GM21723 (cell line): ENCODE data around the gene CIZ1.

Source experiments
- ATAC-seq: cut with Tn5 transposase; IDR thresholded peaks from one replicate; pipeline ENCODE4 v1.9.1; 2021; ENCODE audit warnings: mild to moderate bottlenecking, moderate library complexity; ENCODE audit not compliant: unreplicated experiment

Gene CIZ1

DNA sequence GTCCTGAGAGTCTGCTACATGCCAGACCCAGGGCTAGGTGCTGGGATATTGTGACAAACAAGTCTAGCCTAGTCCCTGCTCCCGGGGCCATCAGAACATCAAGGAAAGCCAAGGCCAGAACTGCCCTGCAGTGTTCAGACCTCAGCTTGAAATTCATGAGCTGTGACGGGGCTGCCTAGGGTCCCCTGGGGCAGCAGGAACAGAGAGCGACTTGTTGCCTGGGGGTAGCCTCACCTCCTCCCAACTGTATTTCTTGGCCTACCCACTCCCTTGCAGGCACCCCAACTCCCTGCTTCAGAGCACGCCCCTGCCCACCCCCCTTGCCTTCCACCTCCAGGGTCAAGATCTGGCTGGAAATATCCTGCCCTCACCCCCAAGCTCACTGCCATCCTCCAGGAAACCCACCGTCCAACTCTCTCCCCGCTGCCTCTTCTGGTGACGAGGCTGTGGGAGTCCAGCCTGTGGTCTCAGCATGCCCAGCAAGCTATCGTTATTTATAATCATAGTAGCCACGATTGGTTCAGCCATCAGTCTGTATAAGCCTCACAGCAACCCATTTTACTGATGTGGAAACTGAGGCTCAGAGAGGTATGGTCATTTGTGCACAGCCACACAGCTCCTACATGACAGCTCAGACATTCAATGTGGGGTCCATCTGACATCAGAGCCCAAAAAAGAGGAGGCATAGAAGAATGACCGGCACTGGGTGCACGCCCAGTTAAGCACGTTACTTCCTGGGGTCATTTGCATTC, 22.6 kb upstream of the CIZ1 start:
- no peak for ATAC-seq

DNA sequence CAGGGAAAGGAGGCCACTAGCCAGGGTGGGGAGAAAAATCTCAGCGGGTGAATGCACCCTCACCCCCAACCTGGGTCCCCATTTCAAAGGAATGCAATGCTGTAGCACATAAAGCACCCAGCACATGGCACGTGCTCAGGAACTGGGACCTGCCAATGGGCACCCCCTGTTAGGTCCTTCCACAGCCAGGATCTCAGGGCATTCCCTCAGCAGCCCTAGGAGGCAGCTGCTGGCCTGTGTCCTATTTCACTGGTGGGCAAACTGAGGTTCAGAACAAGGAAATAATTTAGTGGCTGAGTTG, 20.6 kb upstream of the CIZ1 start:
- no peak for ATAC-seq

DNA sequence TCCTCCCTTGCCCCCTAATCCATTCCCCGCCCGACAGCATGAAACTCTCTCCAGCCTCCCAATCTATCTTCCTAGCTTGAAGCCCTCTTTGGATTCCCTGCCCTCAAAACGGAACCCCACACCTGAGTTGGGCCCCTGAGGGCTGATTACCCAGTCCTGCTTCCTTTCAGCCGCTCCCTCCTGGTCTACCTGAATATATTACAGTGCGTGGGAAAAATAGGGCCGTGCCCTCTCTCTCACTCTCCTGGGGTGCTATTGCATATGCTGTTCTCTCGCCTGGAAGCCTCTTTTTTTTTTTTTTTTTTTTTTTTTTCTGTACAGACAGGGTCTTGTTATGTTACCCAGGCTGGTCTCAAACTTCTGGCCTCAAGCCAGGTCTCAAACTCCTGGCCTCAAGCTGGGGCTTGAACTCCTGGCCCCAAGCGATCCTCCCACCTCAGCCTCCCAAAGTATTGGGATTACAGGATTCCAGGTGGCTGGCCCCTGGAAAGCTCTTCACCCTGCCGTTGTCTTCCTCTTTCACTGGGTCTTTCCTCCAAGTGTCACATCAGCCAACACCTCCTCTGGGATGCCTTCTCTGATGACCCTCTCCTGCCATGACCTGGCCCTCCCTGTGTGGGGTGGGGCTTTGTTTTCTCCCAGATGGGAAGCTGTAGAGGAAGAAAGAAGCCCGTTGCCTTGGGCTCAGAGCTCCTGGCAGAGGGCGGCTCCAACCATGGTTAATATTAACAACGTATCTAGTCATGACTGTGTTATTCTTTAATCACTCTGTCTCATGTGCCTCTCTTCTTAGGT, 20.0 kb upstream of the CIZ1 start:
- ATAC-seq = no peak

GRCh38 chr9:128208946-128209669, 17.7 kb upstream of the CIZ1 start:
- ATAC-seq = no peak

GRCh38 chr9:128208386-128208785, 17.0 kb upstream of the CIZ1 start:
- no peak for ATAC-seq

DNA sequence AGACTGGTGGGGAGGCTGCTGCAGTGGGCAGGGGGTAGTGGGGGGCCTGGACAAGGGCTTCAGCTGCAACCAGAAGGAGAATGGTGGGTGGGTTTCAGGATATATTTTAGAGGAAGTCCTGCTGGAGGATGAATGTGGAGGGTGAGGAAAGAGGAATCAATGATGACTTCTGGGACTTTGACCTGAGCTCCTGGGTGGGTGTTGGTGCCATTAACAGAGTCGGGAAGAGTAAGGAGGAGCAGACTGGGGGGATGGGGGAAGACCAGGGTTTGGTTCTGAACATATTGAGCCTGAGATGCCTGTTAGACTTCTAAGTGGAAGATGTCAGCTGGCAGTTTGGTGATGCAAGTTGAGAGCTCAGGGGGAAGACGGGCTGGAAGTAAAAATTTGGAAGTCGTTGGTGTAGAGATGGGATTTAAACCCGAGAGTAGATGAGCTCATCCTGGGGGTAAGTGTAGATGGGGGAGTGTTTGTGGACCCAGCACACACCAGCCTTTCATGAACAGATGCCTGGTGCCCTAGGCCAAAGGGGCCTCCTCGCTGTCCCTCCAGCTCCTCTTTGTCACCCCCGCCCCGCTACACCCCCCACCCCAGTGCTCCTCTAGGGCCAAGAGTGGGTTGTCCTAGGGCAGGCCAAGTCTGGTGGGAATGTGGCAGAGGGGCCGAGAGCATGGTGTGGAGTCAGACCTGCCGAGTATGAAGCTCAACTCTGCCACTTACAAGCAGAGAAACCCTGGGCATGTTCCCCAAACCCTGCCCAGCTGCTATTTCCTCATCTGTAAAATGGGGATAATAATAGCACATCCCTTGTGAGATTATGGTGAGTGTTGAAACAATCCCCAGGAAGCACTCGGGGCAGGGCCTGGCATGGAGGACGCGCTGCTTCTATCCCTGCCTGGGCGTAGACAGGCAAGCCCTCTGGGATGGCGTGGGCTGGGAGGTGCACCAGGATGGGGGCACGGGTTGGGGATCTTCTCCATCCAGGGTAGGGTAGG, 15.8 kb upstream of the CIZ1 start:
- ATAC-seq = no peak

- ATAC-seq = no peak
Observed at GRCh38 chr9:128206484-128206883, 15.1 kb upstream of the CIZ1 start.

DNA sequence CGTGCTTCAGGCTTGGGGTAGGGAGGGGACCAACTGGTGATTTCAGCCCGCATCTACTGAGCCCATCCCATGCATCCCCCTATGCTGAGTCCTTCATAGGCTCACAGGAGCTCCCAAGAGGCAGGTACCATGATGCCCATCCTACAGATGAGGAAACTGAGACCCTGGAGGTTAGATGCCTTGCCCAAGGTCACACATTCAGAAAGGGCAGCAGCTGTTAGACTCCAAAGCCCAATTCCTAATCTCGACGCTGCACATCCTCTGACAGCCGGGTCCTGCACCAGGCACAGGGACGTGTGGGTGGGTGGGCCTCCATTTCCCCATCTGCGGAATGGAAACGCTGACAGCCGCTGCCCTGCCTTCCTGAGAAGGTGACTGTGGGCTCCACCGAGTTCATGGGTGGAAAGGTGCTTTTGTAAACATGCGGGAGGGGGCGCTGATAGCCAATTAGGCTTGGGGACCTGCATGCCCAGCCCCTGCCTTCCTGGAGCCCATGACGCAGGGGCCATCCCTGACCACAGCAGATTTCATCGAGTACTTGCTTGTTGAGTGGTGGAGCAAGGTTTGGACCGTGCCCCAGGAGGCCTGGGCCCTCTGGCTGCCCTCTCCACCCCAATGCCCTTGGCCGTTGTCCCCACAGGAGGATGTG, 14.0 kb upstream of the CIZ1 start:
- no peak for ATAC-seq

DNA sequence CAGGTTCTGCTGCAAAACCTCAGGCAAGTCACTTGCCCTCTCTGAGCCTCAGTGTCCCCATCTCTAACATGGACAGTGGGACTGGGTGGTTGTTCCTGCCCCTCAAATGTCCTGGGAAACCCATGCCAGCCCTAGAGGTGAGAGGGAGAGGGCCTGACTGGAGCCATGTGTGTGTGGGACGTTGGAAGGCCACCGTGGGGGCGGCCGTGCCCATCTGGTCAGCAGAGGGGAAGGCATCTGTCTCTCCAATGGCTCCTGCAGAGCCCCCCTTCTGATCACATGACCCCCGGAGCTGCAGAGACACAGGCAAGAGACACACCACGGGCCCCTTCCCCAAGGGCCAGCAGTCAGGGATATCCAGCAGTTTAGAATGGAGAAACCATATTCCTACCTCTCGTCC, 13.5 kb upstream of the CIZ1 start:
- ATAC-seq = no peak

DNA sequence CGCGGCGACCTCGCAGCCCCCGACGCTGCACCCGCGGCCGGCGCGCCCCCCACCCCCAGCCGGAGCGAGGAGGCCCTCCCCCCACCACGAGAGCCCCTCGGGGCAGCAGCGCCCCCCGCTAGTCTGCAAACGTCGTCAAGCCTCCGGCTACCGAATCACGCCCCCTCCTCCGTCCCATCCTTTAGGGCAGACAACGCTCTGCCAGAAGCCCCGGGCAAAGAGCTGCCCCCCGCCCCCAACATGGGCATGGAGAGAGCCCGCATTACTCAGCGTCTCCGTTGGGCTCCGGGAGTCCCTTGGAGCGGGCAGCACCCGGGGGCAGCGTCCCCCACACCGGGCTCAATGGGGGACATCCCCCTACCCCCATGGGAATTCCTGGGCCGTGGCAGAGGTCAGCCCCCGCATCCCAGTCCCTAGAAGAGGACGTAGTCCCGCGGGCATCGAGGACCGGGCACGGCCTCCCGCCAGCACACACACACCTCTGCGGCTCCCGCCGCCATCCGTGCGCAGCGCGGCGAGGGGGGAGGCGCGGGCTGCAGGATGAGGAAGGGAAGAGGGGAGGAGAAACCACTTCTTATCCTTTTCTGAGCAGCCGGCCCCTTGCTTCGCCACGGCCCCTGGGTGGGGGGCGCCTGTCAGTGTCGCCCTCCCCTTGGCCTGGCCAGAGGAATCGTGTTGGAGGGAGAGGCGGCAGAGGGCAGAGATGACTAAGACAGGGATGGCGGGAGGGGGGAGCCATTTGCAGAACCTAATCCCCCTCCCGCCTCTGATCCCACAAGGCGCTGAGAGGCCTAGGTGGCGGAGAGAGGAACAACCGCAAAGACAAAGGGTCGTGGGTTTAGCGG, 12.6 kb upstream of the CIZ1 start:
- ATAC-seq = no peak

DNA sequence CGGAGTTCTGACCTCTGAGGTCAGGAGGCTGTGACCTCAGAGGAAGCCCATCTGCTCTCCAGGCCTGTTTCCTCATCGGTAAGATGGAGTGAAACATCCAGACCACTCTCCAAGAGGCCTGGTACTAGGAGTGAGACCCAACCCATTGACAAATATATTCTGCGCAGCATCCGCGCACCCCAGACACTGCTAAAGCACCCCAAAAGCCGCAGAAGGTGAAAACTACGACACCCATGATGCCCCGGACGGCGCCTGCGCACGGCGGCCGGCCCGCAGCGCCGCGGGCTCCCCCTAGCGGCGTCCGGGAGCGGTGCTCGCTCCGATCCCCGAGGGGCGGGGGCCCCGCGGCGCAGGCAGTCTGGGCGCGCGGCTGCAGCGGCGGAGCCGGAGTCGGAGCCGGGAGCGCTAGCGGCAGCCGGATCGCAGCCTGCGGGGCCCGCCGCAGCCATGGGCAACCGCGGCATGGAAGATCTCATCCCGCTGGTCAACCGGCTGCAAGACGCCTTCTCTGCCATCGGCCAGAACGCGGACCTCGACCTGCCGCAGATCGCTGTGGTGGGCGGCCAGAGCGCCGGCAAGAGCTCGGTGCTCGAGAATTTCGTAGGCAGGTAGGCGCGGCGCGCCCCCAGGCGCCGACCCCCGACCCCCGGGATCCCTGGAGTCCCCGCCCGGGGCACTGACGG, 11.8 kb upstream of the CIZ1 start, which contains the start of gene DNM1:
TSS of gene DNM1 (plus strand) at position 356 of the 683 bp plus-strand sequence. CDS start at position 448, 92 bp downstream.
- ATAC-seq = peak; percentile 76

- ATAC-seq = no peak
Observed at GRCh38 chr9:128202648-128203023, 11.3 kb upstream of the CIZ1 start.

DNA sequence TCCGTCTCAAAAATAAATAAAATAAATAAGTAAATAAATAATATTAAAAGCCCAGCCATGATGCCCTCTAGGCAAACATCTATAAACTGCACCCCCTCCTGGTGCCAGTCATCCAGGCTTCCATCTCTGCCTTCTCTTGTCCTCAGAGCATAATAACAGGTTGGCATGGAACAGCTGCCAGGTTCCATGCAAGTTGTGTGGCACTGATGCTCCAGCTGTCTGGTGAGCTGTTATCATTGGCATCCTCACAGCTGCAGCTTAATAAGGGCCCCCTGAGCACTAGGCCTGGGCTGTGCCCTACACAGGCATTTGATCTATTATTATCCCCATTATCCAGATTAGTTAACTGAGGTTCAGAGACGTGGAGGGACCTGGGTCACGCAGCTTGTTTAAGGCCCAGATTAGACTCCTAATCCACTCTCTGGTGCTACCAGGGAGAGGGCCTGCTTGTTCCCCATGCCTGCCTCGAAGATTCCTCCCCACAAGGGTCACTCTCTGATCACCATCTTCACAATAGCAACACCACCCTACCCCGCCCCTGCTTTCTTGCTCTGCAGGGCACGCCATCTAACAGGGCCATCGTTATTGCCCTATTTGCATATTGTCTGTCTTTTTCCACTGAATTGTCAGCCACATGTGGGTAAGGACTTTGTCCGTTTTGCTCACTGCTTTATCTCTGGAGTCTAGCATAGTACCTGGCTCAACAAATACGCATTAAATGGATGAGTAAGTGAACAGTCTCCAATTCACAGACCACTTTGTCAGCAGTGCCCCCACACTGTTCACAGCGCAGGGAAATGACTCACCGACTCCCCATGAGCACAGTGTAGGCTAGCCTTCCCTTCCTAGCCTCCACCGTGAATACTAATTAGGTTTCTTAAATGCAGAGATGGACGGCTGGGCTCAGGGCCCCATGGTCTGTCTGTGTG, 10.3 kb upstream of the CIZ1 start:
- no peak for ATAC-seq

DNA sequence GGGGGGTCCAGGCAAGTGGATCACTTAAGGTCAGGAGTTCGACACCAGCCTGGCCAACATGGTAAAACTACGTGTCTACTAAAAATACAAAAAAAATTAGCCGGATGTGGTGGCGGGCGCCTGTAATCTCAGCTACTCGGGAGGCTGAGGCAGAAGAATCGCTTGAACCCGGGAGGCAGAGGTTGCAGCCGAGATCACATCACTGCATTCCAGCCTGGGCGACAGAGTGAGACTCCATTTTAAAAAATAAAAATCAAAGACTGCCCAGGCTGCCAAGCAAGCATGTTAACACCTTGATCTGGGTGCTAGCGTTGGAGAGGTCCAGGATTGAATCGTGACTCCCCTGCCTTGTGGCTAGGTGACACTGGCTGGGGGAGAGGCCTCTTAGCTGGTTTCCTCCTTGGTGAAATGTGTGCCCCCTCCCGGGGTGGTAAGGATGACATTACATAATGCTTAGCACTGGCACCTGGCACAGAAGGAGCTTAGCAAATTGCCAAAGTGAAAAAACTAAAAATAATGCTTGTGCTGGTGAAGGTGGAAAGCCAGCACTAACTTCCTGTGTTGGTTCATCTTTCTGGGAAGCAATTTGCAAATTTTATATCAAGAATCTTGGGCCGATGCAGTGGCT, 2.2 kb upstream of the CIZ1 start:
- no peak for ATAC-seq

DNA sequence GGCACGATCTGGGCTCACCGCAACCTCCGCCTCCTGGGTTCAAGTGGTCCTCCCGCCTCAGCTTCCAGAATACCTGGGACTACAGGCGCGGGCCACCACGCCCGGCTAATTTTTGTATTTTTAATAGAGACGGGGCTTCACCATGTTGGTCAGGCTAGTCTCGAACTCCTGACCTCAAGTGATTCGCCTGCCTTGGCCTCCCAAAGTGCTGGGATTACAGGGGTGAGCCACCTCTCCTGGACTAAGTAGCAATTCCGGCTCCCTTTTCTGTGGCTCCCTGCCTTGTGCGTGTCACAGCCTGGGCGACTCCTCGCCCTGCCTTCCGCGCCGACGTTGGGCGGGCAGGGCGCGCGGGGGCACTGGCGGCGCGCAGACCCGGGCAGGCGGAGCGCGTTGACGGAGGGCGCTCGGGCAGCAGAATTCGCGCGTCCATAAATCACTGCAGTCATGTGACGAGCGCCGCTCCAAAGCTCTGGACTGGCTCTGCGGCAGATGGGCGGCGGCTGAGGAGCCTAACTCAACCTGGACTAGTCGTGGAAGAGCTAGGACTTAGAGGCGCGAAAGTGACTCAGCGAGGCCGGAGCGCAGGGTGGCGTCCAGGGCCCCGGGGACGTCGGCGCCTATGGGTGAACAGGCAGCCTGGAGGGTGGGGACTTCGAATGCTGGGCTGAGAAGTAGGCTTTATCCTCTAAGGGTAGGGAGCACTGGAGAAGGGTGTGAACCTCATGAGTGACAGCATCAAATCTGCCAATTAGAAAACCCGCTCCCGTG, 1.4 kb upstream of the CIZ1 start:
- no peak for ATAC-seq
